Measurements from ENCODE around the gene SERINC1. TPM values are rescaled to one million over a fixed set of nuclear protein-coding genes. Genes with fewer than 3 reads are reported as not detected.

Gene SERINC1
- polyA plus RNA-seq, 4 donors = 233 to 297 (median 267) TPM

DNA sequence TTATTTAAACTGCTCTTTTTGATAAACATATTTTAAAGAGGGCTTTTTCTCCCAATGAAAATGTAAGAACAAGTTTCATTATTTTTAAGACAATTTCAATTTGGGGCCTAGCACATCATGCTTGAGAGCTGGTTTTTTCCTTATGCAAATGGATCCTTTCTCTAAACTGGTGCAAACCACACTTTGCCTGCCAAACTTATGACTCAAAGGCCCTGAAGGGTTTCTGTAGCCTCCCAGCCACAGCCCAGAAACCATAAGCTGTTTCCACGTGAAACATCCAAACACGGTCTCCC, 72.6 kb downstream of the SERINC1 start:
- no peak for DNase-seq (ENCODE audit: low read depth in 4 of 4, low spot score in 3 of 4)

- DNase-seq (ENCODE audit: low read depth in 4 of 4, low spot score in 3 of 4) = no peak
These were observed 77.6 kb downstream of the SERINC1 start for GRCh38 chr6:122394016-122394415.

GRCh38 chr6:122393351-122393896, 78.2 kb downstream of the SERINC1 start:
- no peak for DNase-seq (ENCODE audit: low read depth in 4 of 4, low spot score in 3 of 4)

Other genes starting within 250 kb of the SERINC1 start
- gene HSF2, start 72.2 kb downstream of the SERINC1 start, polyA plus RNA-seq (ENCODE audit: insufficient read length in 4 of 4) = 10 to 100 TPM; 28.6 to 35.3 (median 34.7) TPM
- 1 to 10 TPM; 1.4 to 2.6 (median 1.8) TPM for gene PKIB, start 138.6 kb upstream of the SERINC1 start, polyA plus RNA-seq (ENCODE audit: insufficient read length in 4 of 4)